GM18502 (cell line): ENCODE data around the gene GDA.

Source experiments
- ATAC-seq: cut with Tn5 transposase; IDR thresholded peaks from one replicate; pipeline ENCODE4 v1.9.1; 2021; ENCODE audit warnings: mild to moderate bottlenecking; ENCODE audit not compliant: unreplicated experiment, poor library complexity

Gene GDA

DNA sequence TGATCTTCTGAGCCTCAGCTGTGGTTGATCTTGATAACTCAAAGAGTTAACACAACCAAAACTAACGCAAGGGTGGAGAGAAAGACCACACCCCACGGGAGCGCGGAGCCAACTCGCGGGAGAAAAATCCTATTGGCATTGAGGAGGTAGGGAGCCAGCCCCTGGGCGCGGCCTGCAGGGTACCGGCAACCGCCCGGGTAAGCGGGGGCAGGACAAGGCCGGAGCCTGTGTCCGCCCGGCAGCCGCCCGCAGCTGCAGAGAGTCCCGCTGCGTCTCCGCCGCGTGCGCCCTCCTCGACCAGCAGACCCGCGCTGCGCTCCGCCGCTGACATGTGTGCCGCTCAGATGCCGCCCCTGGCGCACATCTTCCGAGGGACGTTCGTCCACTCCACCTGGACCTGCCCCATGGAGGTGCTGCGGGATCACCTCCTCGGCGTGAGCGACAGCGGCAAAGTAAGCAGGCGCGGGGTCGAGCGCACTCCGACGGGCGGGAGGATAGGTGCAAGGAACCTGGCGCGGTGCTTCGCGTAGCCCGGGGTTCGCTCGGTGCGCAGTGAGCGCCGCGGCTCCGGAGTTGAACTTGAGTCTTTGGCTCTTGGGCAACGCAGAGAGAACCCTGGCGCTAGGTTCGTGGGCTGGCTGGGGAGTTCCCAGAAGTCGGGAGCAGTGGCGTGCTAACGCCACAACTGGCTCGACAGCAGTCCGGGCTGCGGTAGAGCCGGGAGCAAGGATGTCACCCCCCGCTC lies at the start of gene GDA:
GDA (plus strand) TSS at position 210 of the 745 bp plus-strand sequence; CDS start at position 330, 120 bp downstream.
- ATAC-seq, result no peak

GRCh38 chr9:72102520-72102919 lies 46.7 kb upstream of the GDA start:
- no peak for ATAC-seq

- ATAC-seq, result no peak
Observed at GRCh38 chr9:72113056-72113455, 36.2 kb upstream of the GDA start.

- ATAC-seq, result no peak
Observed at GRCh38 chr9:72119853-72120252, 29.4 kb upstream of the GDA start.

DNA sequence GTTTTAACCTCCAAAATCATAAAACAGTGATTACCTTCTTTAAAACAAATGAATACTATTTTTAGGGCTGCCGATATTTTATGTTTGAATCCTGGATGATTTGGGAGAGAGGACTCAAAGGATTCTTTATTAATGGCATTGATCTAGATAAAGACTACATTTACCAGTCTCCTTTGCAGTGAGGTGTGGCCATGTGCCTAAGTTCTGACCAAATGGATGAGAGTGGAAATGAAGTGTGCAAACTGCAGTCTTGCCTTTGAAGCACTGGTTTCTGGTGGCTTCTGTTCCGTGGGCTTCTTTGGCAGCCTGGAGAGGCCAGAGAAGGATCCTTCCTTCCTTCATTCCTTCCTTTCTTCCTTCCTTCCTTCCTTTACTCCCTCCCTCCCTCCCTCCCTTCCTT lies 24.3 kb upstream of the GDA start:
- no peak for ATAC-seq

GRCh38 chr9:72127753-72128152 lies 21.5 kb upstream of the GDA start:
- no peak for ATAC-seq

DNA sequence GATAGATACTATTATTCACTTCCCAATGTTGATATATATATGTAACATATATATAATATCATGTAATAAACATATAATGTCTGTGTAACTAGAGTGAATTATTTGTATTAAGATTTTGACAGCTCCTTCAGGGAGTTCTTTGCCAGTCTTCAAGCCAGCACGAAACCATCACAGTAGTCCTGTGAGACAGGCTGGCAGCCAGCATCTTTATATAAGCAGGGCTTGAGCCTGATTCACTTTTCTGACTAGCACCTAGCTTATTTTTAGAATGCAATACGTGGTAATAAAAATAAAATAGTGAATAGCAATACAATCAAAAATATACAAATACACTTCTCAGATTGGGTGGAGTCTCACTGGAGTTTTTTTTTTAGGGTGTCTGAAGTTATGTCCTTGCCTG lies 20.7 kb upstream of the GDA start:
- ATAC-seq, result no peak

DNA sequence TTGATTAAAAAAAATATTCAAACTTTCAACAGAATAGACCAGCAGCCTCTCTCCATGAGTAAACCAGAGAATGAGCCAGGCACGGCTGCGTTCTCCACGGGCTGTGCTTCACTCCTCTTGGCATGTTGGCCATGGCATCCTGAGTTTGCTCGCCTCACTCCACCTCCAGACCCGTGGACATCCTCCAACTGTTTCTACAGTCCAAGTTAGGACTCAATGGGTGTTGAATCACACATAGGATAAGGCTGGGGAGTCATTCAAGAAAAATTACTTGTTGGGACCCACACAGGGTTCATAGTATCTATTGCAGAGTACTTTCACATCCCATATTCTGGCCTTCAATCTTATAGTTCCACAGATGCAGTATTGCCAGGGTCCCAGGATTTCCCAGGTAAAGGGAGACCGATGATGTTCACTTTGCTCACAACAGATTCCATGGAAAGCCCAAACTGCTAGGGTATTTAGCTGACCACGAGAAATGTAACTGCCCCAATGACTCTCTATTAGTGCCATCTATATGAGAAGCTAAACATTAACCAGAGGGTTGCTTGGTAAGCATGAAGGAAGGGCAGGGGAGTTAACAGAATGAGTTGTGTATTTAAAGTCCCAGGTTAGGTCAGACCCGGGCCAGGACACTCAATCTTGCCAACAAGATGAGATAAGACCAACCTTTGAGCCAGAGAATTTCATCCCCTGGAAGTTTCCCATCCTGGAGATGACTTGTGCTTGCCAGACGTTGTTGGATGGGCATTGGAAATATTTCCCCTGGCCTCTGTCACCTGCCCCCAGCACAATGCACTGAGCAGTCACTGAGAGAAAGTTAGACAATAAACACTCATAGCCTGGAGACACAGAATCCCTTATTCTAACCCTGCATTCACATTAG lies 19.7 kb upstream of the GDA start:
- no peak for ATAC-seq

DNA sequence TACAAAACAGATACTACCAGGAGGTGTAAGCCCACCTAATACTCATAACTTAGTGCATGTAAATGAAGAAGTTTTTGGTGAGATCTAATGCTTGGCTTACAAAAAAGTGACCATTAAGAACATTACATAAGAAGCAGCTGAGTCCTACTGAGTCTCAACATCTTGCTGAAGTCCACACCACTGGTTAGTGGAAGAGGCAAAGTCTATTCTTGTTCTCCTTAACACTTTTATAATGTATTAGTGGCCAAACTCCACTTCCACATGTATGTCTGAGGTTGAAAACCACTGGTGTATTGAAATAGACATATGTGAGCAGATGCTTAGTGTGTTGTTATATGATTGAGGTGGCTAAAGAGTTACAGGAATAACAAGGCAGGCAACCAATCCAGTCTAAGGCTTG lies 18.9 kb upstream of the GDA start:
- ATAC-seq, result no peak

DNA sequence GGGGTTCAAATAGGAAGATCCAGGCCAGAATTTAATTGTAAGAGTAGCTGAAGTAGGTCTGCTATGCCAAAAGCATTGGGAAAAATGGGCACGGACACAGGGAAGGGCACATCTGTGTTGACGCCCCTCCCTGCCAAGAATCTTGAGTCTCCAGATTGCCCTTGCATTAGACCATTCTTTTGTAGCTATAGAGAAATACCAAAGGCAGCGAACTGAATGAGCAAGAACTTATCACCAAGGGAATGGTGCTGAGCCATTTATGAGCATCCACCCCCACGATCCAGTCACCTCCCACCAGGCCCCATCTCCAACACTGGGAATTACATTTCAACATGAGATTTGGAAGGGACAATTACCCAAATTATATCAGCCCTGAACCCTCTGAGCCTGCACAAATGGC lies 18.0 kb upstream of the GDA start:
- no peak for ATAC-seq

DNA sequence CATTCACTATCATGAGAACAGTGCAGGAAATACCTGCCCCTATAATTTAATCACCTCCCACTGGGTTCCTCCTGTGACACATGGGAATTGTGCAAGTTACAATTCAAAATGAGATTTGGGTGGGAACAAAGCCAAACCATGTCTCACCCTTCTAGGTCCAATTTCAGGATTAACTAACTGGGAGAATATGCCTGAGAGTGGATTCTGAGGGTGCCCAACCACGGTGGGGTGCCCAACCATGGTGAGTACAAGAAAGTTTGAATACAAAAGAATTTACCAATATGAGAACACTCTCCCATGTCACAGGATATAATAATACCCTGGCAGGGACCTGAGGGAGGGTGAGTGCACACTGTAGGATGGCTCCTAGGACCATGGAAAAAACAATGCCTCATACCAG lies 17.2 kb upstream of the GDA start:
- ATAC-seq, result no peak

DNA sequence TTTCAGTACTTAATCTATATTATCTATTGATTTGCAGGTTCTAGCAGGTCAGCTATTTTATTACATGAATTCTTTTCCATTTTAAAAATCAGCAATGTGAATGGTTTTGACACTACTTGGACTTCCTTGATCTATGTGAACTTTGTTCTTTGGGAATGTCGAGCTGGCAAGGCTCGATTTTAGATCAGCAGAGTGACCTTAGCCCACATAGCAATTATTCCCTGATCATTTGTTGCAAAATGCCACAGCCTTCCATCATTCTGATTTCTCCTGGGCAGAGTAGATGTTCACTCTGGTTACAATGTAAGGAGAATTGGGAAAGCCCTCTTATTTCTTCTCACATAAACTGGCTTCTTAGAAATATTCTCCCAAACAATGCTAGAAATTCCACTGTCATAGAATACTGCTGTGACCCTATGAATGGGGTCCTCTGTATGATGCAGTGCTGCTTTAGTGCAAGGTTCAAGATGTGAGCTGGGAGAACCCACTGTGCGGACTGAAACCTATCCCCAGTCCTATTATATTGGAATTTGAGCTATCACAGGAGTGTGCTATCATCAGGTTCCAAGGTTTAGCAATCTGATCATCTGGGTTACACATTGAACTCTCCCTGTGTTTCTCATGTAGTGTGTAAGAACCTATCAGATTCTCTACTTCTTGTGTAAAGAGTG lies 15.7 kb upstream of the GDA start:
- ATAC-seq, result no peak

GRCh38 chr9:72134801-72135200 lies 14.4 kb upstream of the GDA start:
- ATAC-seq, result no peak

- no peak for ATAC-seq
Observed at GRCh38 chr9:72137697-72138365, 11.4 kb upstream of the GDA start.

DNA sequence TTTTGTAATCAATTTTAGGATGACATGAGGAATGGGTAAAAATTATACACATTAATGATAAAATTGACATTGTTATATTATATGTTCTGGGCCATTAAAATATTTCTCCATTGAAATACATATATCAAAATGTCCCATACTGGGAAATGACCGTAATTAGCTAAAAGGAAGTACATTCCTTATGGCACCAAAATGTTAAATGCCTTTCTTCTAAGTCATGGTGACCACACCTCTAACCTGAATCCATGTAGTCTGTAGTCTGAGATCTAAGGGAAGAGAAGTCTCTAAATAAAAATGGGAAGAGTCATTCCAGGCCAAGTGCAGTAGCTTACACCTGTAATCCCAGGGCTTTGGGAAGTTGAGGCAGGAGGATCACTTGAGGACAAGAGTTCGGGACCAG lies 10.0 kb upstream of the GDA start:
- ATAC-seq, result no peak

DNA sequence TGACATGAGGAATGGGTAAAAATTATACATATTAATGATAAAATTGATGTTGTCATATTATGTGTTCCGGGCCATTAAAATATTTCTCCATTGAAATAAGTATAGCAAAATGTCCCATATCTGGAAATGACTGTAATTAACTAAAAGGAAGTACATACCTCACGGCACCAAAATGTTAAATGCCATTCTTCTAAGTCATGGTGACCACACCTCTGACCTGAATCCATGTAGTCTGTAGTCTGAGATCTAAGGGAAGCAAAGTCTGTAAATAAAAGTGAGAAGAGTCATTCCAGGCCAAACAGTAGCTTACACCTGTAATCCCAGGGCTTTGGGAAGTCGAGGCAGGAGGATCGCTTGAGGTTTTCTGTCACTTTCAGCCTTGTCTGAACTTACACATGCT lies 8.7 kb upstream of the GDA start:
- no peak for ATAC-seq

- ATAC-seq, result no peak
Observed at GRCh38 chr9:72141484-72141883, 7.8 kb upstream of the GDA start.

GRCh38 chr9:72144756-72145492 lies 4.3 kb upstream of the GDA start:
- no peak for ATAC-seq

GRCh38 chr9:72145733-72146505 lies 3.3 kb upstream of the GDA start:
- ATAC-seq, result no peak
